Activated CD4-positive, CD25-positive, alpha-beta regulatory T cell (primary cell): ENCODE measurements around the gene P3H1.
A peak's percentile ranks its signal among the peaks of the same experiment; 100 is the strongest.

Source experiments
- DNase-seq, 4 experiments: peaks; one replicate each; lab custom pipeline; 2025; lab: John Stamatoyannopoulos, UW

P3H1 gene

DNA sequence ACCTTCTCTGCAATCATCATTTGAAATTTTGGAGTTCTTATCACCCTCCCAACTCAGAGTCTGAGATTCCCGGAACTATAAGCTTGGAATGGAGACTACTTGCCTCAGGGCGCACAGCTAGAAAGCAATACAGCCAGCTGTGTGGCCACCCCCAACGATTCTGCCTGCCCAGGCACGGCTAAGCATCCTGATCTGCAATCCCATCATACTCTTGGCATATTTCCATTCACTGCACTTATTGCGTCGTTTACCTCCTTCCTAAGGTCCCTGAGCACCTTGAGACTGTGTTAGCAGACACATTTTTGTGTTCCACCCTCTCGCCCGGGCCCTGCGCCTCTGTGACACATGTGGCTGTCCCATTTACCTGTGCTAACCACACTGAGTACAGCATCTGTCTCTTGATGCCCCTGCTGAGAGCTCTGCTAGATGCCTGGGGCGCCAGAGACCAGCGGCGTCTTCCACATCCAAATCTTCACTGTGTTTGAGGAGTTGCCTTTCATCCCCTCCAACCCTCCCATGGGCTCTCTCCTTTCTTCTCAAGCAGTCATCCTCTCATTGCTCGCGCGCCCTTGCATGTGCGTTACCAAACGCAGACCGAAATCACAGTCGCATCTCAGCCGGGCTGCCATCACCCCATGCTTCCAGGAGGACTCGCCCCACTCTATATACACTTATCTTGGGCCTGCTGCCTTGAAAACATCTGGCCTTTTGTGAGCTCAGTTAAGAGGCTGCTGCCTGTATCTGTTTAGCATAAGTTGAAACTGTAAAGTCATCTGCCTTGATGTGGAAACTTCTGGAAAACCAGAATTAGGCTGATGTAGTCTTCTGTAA lies 23.3 kb downstream of the P3H1 start:
- DNase-seq, result no peak

GRCh38 chr1:42742617-42743316 lies 24.1 kb downstream of the P3H1 start:
- no peak for DNase-seq

GRCh38 chr1:42742141-42742540 lies 24.7 kb downstream of the P3H1 start:
- DNase-seq, result no peak

- no peak for DNase-seq
Observed at GRCh38 chr1:42741706-42742105, 25.1 kb downstream of the P3H1 start.

DNA sequence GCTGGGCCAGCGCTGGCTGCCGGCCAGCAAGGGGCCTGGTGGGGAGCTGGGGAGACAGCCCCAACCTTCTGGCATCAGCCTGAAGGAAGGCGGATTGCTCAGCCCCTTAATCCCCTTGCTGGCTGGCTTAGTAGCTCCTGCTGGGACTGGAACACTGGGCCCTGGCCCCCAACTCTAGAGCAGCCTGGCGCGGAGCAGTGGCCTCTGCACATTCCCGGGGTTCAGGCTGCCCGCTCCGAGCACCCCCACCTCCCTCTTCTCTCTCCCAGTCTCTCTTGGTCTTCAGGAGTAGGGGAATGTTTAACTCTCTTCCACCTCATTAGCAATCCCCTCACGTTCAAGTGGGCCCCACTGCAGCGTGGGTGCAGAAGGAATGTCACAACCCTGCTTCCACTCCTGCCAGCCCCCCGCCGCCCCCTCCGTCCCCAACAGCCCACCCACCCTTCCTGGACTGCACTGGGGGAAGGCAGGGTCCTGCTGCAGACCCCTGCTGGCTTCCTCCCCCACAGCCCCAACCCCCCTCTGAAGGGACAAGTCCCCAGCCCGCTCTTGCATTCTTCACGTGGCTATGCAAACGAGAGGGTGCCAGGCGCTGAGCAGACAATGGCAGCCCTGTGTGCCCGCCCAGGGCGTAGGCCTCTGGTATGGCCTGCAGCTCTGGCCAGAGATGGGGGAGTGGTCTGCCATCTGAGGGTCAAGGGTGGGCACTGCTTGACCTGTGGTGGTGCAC lies 25.8 kb downstream of the P3H1 start:
- no peak for DNase-seq

GRCh38 chr1:42739753-42740700 lies 26.8 kb downstream of the P3H1 start, which contains the start of gene CLDN19:
TSS of gene CLDN19 (minus strand) at chr1:42740236. CDS start at chr1:42740063, 173 bp downstream.
- DNase-seq, result no peak

DNA sequence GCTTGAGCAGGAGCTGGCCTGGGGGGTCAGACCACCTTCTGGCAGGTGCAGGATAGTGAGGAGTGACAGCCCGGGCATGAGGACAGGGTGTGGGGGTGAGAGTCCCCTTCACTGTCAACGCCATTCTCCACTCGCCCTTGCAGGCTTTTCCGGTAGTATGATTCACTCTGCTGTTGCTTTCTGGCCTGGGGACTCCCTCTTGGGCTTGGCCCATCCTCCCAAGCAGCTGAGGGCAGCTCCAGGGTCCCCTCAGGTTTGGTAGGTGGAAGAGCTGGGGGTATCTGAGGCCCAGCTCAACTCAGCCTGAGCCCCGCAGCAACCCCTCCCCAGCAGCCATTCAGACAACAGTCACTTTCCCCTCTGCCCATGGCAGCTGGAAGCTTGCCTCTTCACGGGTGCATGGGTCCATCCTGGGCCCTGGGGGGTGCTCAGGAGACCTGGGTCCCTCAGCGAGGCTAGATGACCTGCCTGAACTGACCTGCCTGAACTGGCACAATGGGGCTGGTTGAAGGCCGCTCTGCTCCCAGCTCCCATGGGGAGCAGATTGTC lies 28.1 kb downstream of the P3H1 start:
- no peak for DNase-seq

- DNase-seq, result no peak
Observed at GRCh38 chr1:42737986-42738677, 28.7 kb downstream of the P3H1 start.

DNA sequence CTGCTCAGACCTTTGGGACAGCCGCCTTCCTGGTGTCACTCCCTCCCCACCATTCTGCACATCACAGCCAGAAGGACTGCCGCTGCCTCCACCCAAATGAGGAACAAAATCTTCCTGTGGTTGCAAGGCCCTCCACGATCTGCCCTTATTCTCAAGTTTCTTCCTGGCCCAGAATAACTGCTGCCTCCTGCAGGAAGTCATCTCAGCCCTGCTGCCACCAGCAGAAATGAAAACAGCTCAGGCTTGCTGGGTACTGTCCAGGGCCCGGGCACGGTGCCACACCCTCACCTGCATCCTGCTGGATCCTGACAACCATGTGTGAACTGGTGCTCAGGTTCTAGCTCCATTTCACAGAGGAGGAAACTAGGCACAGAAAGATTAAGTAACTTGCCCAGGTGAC lies 29.6 kb downstream of the P3H1 start:
- no peak for DNase-seq

GRCh38 chr1:42736571-42737200 lies 30.1 kb downstream of the P3H1 start:
- no peak for DNase-seq

GRCh38 chr1:42736152-42736551 lies 30.7 kb downstream of the P3H1 start:
- DNase-seq, result no peak

- DNase-seq, result no peak
Observed at GRCh38 chr1:42735477-42736105, 31.2 kb downstream of the P3H1 start.

- no peak for DNase-seq
Observed at GRCh38 chr1:42735056-42735455, 31.8 kb downstream of the P3H1 start.

GRCh38 chr1:42734201-42735035 lies 32.4 kb downstream of the P3H1 start:
- no peak for DNase-seq

DNA sequence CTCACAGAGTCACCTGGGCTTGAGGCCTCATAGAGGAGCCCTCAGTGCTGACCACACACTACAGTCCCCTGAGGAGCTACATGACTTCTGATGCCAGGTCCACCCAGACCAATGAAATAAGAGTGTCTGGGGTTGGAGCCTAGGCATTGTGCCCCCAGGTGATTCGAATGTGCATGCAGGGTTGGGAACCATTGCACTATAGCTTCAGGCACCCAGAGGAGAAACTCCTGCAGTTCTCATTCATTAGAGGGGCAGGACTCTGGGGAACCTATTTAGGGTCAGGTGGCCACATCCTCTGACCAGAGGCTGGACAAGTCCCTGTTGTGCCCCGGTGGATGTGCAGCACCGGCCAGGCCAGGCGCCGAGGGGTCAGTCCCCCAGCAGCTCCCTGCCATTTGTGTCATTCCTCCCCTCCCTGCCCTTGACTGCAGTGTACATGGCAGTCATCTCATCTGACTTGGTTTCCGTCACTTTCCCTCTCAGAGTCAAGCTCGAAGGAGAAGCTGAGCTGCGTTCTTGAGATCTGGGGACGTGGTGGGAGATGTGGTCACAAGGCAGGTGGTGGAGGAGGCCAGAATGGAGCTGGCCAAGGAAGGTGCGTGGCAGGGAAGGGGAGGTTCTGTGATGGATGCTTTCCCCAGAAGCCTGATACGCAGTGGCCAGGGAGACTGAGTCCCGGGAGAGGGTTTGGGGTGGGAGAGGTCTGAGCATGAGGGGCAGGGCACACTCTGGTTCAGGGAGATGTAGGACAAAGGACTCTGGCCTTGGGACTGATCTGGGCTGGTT lies 33.2 kb downstream of the P3H1 start:
- no peak for DNase-seq

GRCh38 chr1:42732126-42732680 lies 34.6 kb downstream of the P3H1 start:
- no peak for DNase-seq

- no peak for DNase-seq
Observed at GRCh38 chr1:42731585-42731984, 35.2 kb downstream of the P3H1 start.

DNA sequence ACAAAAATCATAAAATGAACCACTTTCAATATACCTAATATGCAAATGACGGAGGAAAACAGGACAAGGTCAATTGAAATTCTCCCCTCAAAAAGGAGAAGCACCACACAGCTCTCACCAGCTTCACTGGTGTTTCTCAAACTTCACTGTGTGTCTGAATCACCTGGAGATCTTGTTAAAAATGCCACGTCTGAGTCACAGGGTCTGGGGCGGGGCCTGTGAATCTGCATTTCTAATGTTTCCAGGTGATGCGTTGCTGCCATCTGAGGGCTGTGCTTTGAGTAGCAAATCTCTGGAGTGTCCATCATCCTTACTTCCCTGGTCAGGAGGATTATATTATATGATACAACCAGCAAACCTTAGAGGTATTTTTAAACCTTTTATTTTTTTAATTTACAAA lies 35.8 kb downstream of the P3H1 start:
- DNase-seq, result peak in 2 of 4 experiments; percentile 4 to 9
